ENCODE data around the gene ANKRD9.
"Not testable (repeated sequence)": the region's sequence is repeated elsewhere in the genome, so short reads cannot be mapped to it uniquely, and the experiment has no call there.

ANKRD9 gene

DNA sequence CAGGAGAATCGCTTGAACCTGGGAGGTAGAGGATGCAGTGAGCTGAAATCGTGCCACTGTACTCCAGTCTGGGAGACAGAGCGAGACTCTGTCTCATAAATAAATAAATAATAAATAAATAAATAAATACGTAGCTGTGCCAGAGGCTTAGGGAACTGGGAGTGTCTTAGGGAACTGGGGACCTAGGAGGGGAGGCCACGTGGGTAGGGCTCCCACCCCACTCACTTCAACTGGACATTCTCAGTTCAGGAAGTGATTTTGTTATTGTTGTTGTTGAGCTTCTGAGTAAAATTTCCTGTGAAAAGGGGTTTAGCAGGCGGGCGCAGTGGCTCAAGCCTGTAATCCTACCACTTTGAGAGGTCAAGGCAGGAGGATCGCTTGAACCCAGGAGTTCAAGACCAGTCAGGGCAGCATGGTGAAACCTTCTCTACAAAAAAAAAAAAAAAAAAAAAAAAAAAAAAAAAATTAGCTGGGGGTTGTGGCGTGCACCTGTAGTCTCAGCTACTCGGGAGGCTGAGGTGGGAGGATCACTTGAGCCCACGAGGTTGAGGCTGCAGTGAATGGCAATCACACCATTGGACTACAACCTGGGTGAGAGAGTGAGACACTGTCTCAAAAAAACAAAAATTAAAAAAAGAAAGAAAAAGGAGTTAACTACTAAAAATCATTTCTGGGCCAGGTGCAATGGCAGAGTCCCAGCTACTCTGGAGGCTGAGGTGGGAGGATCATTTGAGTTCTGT is 19.0 kb upstream of the ANKRD9 start:
- peaks cover 54% of the 10 kb centered on the region for H3K4me1 ChIP-seq (ENCODE audit: control insufficient read depth, insufficient read depth, low read length)
- H3K27me3 ChIP-seq (ENCODE audit: control insufficient read depth, insufficient read depth, low read length), result no peaks in the 10 kb centered on the region
- H3K9ac ChIP-seq (ENCODE audit: low read length), result no peak overlapping the region
- no peaks in the 10 kb centered on the region for H3K36me3 ChIP-seq (ENCODE audit: control insufficient read depth, insufficient read depth, low read length)
- H3K9me3 ChIP-seq (ENCODE audit: control insufficient read depth, low read length), result no peaks in the 10 kb centered on the region
- no peak overlapping the region for H3K4me3 ChIP-seq (ENCODE audit: low read length)

- Histone ChIP-seq H3K27me3 (ENCODE audit: control insufficient read depth, insufficient read depth, low read length) (no peaks in the 10 kb centered on the region), H3K9ac (ENCODE audit: low read length) (peak overlapping the region; percentile 75), H3K4me3 (ENCODE audit: low read length) (peak overlapping the region; percentile 75)
Measured at GRCh38 chr14:102525929-102526497, 16.4 kb upstream of the ANKRD9 start.

GRCh38 chr14:102525219-102525928 is 15.8 kb upstream of the ANKRD9 start:
- no peaks in the 10 kb centered on the region for H3K36me3 ChIP-seq (ENCODE audit: control insufficient read depth, insufficient read depth, low read length)
- no peaks in the 10 kb centered on the region for H3K27me3 ChIP-seq (ENCODE audit: control insufficient read depth, insufficient read depth, low read length)
- H3K4me1 ChIP-seq (ENCODE audit: control insufficient read depth, insufficient read depth, low read length), result peaks cover 36% of the 10 kb centered on the region
- H3K9ac ChIP-seq (ENCODE audit: low read length), result peak overlapping the region; percentile 75
- no peaks in the 10 kb centered on the region for H3K9me3 ChIP-seq (ENCODE audit: control insufficient read depth, low read length)
- H3K4me3 ChIP-seq (ENCODE audit: low read length), result peak overlapping the region; percentile 75

More at GRCh38 chr14:102525929-102526497, 16.4 kb upstream of the ANKRD9 start:
- H3K36me3 ChIP-seq (ENCODE audit: control insufficient read depth, insufficient read depth, low read length), result no peaks in the 10 kb centered on the region
- H3K4me1 ChIP-seq (ENCODE audit: control insufficient read depth, insufficient read depth, low read length), result peaks cover 42% of the 10 kb centered on the region
- no peaks in the 10 kb centered on the region for H3K9me3 ChIP-seq (ENCODE audit: control insufficient read depth, low read length)

DNA sequence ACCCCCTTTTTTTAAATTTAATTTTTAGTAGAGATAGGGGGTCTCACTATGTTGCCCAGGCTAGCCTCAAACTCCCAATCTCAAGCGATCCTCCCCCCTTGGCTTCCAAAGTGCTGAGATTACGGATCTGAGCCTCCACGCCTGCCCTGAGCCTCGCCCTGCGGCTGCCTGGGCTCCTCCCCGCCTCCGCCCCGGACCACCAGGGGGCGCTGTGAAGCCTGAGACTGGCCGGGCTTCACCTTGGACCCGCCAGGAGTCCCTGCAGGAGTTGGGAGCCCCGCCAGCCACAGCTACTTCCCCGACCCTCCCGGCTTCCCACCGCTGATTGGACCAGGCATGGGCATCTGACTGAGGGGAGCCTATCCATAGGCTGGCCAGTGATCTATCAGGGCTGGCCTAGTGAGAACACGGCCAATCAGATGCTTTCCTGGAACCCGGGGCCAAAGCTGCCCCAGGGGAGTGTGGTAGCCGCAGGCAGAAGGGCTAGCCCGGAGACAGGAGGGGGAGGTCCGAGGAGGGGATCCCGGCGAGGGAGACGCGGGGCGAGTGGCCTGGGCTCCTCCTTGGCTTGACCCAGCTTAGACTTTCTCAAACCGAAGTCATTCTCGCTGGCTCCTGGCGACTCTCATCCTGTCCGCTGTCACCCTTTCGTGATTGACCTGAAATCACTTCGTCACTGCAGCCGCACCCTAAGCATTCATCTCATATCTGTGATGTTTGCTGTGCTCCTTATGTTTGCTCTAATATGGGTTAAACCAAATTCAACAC is 15.1 kb upstream of the ANKRD9 start:
- no peaks in the 10 kb centered on the region for H3K9me3 ChIP-seq (ENCODE audit: control insufficient read depth, low read length)
- no peaks in the 10 kb centered on the region for H3K36me3 ChIP-seq (ENCODE audit: control insufficient read depth, insufficient read depth, low read length)
- H3K4me3 ChIP-seq (ENCODE audit: low read length), result peak overlapping the region; percentile 75
- no peaks in the 10 kb centered on the region for H3K27me3 ChIP-seq (ENCODE audit: control insufficient read depth, insufficient read depth, low read length)
- H3K9ac ChIP-seq (ENCODE audit: low read length), result peak overlapping the region; percentile 75
- H3K4me1 ChIP-seq (ENCODE audit: control insufficient read depth, insufficient read depth, low read length), result peaks cover 36% of the 10 kb centered on the region

- Histone ChIP-seq H3K36me3 (ENCODE audit: control insufficient read depth, insufficient read depth, low read length) (no peaks in the 10 kb centered on the region), H3K4me1 (ENCODE audit: control insufficient read depth, insufficient read depth, low read length) (peaks cover 36% of the 10 kb centered on the region), H3K9ac (ENCODE audit: low read length) (peak overlapping the region; percentile 75), H3K27me3 (ENCODE audit: control insufficient read depth, insufficient read depth, low read length) (no peaks in the 10 kb centered on the region), H3K4me3 (ENCODE audit: low read length) (peak overlapping the region; percentile 6), H3K9me3 (ENCODE audit: control insufficient read depth, low read length) (no peaks in the 10 kb centered on the region)
Measured at GRCh38 chr14:102523569-102524450, 14.2 kb upstream of the ANKRD9 start.

DNA sequence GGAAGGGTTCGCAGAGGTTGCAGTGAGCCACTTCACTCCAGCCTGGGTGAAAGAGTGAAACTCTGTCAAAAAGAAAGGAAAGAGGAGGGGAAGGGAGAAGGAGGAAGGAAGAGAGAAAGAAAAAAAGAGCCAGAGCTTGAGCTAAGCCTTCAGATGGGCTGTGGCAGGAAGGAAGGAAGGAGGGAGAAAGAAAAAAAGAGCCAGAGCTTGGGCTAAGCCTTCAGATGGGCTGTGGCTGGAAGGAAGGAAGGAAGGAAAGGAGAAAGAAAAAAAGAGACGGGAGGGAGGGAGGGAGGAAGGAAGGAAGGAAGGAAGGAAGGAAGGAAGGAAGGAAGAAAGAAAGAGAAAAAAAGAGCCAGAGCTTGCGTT is 13.6 kb upstream of the ANKRD9 start:
- Histone ChIP-seq H3K9ac (ENCODE audit: low read length) (peak overlapping the region; percentile 75), H3K4me3 (ENCODE audit: low read length) (no peak overlapping the region)

DNA sequence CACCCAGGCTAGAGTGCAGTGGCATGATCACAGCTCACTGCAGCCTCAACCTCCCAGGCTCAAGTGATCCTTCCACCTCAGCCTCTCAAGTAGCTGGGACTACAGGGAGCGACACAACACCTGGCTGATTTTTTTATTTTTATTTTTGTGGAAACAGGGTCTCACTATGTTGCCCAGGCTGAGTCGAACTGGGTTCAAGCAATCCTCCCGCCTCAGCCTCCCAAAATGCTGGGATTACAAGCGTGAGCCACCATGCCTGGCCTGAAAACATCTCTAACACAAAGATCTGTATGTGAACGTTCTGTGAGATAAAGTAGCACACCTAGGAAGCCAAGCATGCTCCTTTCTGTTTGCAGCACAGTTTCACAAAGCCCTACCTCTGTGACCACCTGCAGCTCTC is 10.1 kb upstream of the ANKRD9 start:
- H3K9me3 ChIP-seq (ENCODE audit: control insufficient read depth, low read length); H3K36me3 ChIP-seq (ENCODE audit: control insufficient read depth, insufficient read depth, low read length); H3K4me3 ChIP-seq (ENCODE audit: low read length): not testable (repeated sequence)

More for the DNA sequence above, 13.6 kb upstream of the ANKRD9 start:
- Histone ChIP-seq H3K27me3 (ENCODE audit: control insufficient read depth, insufficient read depth, low read length) (no peaks in the 10 kb centered on the region), H3K9me3 (ENCODE audit: control insufficient read depth, low read length) (no peaks in the 10 kb centered on the region), H3K4me1 (ENCODE audit: control insufficient read depth, insufficient read depth, low read length) (peaks cover 36% of the 10 kb centered on the region), H3K36me3 (ENCODE audit: control insufficient read depth, insufficient read depth, low read length) (no peaks in the 10 kb centered on the region)

GRCh38 chr14:102518063-102518648 is 8.6 kb upstream of the ANKRD9 start:
- Histone ChIP-seq H3K9ac (ENCODE audit: low read length) (no peak overlapping the region), H3K9me3 (ENCODE audit: control insufficient read depth, low read length) (no peaks in the 10 kb centered on the region), H3K4me1 (ENCODE audit: control insufficient read depth, insufficient read depth, low read length) (peaks cover 5% of the 10 kb centered on the region), H3K27me3 (ENCODE audit: control insufficient read depth, insufficient read depth, low read length) (no peaks in the 10 kb centered on the region), H3K4me3 (ENCODE audit: low read length) (no peak overlapping the region), H3K36me3 (ENCODE audit: control insufficient read depth, insufficient read depth, low read length) (no peaks in the 10 kb centered on the region)

More for the DNA sequence above, 10.1 kb upstream of the ANKRD9 start:
- H3K9ac ChIP-seq (ENCODE audit: low read length); H3K27me3 ChIP-seq (ENCODE audit: control insufficient read depth, insufficient read depth, low read length): not testable (repeated sequence)
- H3K4me1 ChIP-seq (ENCODE audit: control insufficient read depth, insufficient read depth, low read length), result peaks cover 16% of the 10 kb centered on the region

GRCh38 chr14:102517392-102518062 is 8.0 kb upstream of the ANKRD9 start:
- no peaks in the 10 kb centered on the region for H3K36me3 ChIP-seq (ENCODE audit: control insufficient read depth, insufficient read depth, low read length)
- peak overlapping the region; percentile 92 for H3K9ac ChIP-seq (ENCODE audit: low read length)
- peaks cover 5% of the 10 kb centered on the region for H3K4me1 ChIP-seq (ENCODE audit: control insufficient read depth, insufficient read depth, low read length)

DNA sequence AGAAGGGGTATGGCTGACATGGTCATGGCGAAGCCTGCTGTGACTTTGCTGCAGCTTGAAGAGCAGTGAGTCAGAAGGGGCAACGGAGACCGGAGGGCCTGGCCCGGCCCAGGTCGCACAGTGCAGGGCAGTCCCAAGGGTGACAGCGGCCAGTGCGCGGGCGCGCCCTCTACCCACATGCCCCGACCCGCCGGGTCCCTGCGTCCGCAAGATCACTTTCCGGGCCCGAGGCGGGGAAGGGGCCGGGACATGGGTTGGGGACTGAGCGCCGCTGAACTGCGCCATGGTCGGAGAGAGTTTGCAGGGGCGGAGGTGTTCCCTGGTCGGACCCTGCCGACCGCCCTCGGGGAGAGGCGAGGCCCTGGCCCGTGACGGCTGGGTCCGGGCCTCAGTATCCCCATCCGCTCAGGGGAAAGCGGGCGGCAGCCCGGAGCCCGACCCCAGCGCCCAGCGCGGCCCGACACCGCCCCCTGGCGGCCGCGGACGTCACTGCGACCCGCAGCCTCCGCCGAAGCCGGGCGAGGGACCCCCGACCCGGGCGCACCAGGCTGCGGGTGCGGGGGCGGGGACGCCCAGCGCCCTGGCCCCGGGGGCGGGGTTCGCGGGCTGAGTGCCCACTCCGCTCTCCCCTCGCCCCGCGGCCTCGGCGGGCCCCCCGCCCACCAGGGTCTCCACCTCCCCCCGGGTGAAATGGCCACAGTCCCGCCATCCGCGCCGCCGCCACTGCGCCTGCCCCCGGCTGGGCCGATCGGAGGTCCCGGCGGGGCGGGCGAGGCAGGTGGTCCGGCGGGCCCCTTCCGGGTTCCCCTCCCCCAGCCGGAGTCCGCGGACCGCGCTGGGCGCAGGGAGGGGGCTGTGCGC is 7.2 kb upstream of the ANKRD9 start:
- H3K9me3 ChIP-seq (ENCODE audit: control insufficient read depth, low read length), result no peaks in the 10 kb centered on the region
- H3K4me3 ChIP-seq (ENCODE audit: low read length), result peak overlapping the region; percentile 46
- H3K27me3 ChIP-seq (ENCODE audit: control insufficient read depth, insufficient read depth, low read length), result no peaks in the 10 kb centered on the region
- H3K4me1 ChIP-seq (ENCODE audit: control insufficient read depth, insufficient read depth, low read length), result peaks cover 9% of the 10 kb centered on the region
- peak overlapping the region; percentile 92 for H3K9ac ChIP-seq (ENCODE audit: low read length)
- H3K36me3 ChIP-seq (ENCODE audit: control insufficient read depth, insufficient read depth, low read length), result no peaks in the 10 kb centered on the region

More at GRCh38 chr14:102517392-102518062, 8.0 kb upstream of the ANKRD9 start:
- Histone ChIP-seq H3K9me3 (ENCODE audit: control insufficient read depth, low read length) (no peaks in the 10 kb centered on the region), H3K27me3 (ENCODE audit: control insufficient read depth, insufficient read depth, low read length) (no peaks in the 10 kb centered on the region), H3K4me3 (ENCODE audit: low read length) (peak overlapping the region; percentile 46)

All from mucosa of stomach (tissue), 1 donor.